ENCODE results near the gene NUP153.
"Not testable (repeated sequence)": the region's sequence is repeated elsewhere in the genome, so short reads cannot be mapped to it uniquely, and the experiment has no call there.

The NUP153 gene

GRCh38 chr6:17712576-17712975 is 5.9 kb upstream of the NUP153 start:
- no peak for DNase-seq

GRCh38 chr6:17710331-17710730 is 3.6 kb upstream of the NUP153 start:
- no peak for DNase-seq

- DNase-seq, result no peak
Observed at GRCh38 chr6:17709476-17709875, 2.8 kb upstream of the NUP153 start.

- not testable (repeated sequence) for DNase-seq
Observed at GRCh38 chr6:17708035-17708434, 1.3 kb upstream of the NUP153 start.

GRCh38 chr6:17707371-17707651 is 586 bp upstream of the NUP153 start:
- no peak for DNase-seq

- DNase-seq, result peak; percentile 93
Observed at GRCh38 chr6:17705778-17706579, 746 bp downstream of the NUP153 start.

GRCh38 chr6:17705428-17705777 is 1.3 kb downstream of the NUP153 start:
- DNase-seq, result no peak

GRCh38 chr6:17703256-17703694 is 3.5 kb downstream of the NUP153 start:
- DNase-seq, result peak; percentile 22

- no peak for DNase-seq
Observed at GRCh38 chr6:17700421-17701416, 6.0 kb downstream of the NUP153 start.

- no peak for DNase-seq
Observed at GRCh38 chr6:17691925-17692538, 14.7 kb downstream of the NUP153 start.

- DNase-seq, result no peak
Observed at GRCh38 chr6:17688481-17688880, 18.2 kb downstream of the NUP153 start.

- no peak for DNase-seq
Observed at GRCh38 chr6:17687136-17687535, 19.6 kb downstream of the NUP153 start.

- DNase-seq, result no peak
Observed at GRCh38 chr6:17684134-17684533, 22.6 kb downstream of the NUP153 start.

GRCh38 chr6:17683428-17683827 is 23.3 kb downstream of the NUP153 start:
- no peak for DNase-seq

GRCh38 chr6:17679726-17680125 is 27.0 kb downstream of the NUP153 start:
- DNase-seq, result no peak

- DNase-seq, result no peak
Observed at GRCh38 chr6:17677602-17678001, 29.1 kb downstream of the NUP153 start.

- no peak for DNase-seq
Observed at GRCh38 chr6:17673543-17674254, 33.0 kb downstream of the NUP153 start.

GRCh38 chr6:17672064-17672718 is 34.5 kb downstream of the NUP153 start:
- DNase-seq, result no peak

- no peak for DNase-seq
Observed at GRCh38 chr6:17666646-17667045, 40.1 kb downstream of the NUP153 start.

- no peak for DNase-seq
Observed at GRCh38 chr6:17665132-17665531, 41.6 kb downstream of the NUP153 start.

GRCh38 chr6:17663226-17663625 is 43.5 kb downstream of the NUP153 start:
- DNase-seq, result no peak

- no peak for DNase-seq
Observed at GRCh38 chr6:17662585-17662984, 44.1 kb downstream of the NUP153 start.

Measured in stimulated activated CD4-positive, alpha-beta T cell treated with anti-CD3 and anti-CD28 coated beads, Interleukin-15, amount 100 ng/mL, for 24 hours (primary cell).